ENCODE results near the gene ELMO1. TPM values are rescaled to one million over a fixed set of nuclear protein-coding genes. Genes with fewer than 3 reads are reported as not detected.

Gene ELMO1
- total RNA-seq, 4 donors from 2014 or later = 24.6 to 120 (median 71.9) TPM

GRCh38 chr7:37111459-37111858 is 337.2 kb downstream of the ELMO1 start:
- TF ChIP-seq POLR2AphosphoS5 (IDR thresholded peaks at IDR 0.05) = no peak
- no peak for TF ChIP-seq CTCF (IDR thresholded peaks at IDR 0.05)
- intact Hi-C loops (cut with DNase I; ENCODE audit: low total_unique reads) = no loop called here
- Histone ChIP-seq H3K4me1 (peaks cover 0 to 7% (median 1%) of the 10 kb centered on the region in 4 donors), H3K27me3 (no peaks in the 10 kb centered on the region), H3K27ac (no peak overlapping the region), H3K9me3 (no peaks in the 10 kb centered on the region), H3K36me3 (no peaks in the 10 kb centered on the region), H3K4me3 (no peak overlapping the region)
- in situ Hi-C loops (cut with MboI; ENCODE audit: low pct_ligation_motif_present in 1 of 4, low pct_unique_long_range_greater_than_20kb in 1 of 4, low sequenced_read_pairs in 3 of 4) = no loop called here
- no peak for DNase-seq
- 100% methylated on average over 1 of the region's 1 CpG for WGBS, 2 donors (ENCODE audit: low coverage in 1 of 2)

- Histone ChIP-seq H3K4me3 (no peak overlapping the region), H3K9me3 (no peaks in the 10 kb centered on the region), H3K4me1 (peaks cover 0 to 7% (median 1%) of the 10 kb centered on the region in 4 donors), H3K27ac (no peak overlapping the region), H3K27me3 (no peaks in the 10 kb centered on the region), H3K36me3 (no peaks in the 10 kb centered on the region)
- no peak for DNase-seq
- TF ChIP-seq CTCF (IDR thresholded peaks at IDR 0.05) = no peak
- TF ChIP-seq EP300 (IDR thresholded peaks at IDR 0.05; ENCODE audit: low read depth) = no peak
- TF ChIP-seq POLR2A (IDR thresholded peaks at IDR 0.05) = no peak
- no peak for TF ChIP-seq POLR2AphosphoS5 (IDR thresholded peaks at IDR 0.05)
- WGBS, 2 donors (ENCODE audit: low coverage in 1 of 2) = 89 to 93% methylated on average over 2 to 5 of the region's 5 CpGs
- in situ Hi-C loops (cut with MboI; ENCODE audit: low pct_ligation_motif_present in 1 of 4, low pct_unique_long_range_greater_than_20kb in 1 of 4, low sequenced_read_pairs in 3 of 4) = no loop called here
- intact Hi-C loops (cut with DNase I; ENCODE audit: low total_unique reads) = no loop called here
Observed at GRCh38 chr7:37110660-37111424, 337.8 kb downstream of the ELMO1 start.

GRCh38 chr7:37109843-37110242 is 338.8 kb downstream of the ELMO1 start:
- intact Hi-C loops (cut with DNase I; ENCODE audit: low total_unique reads) = no loop called here
- no peak overlapping the region for H3K27ac ChIP-seq
- no peak for DNase-seq

GRCh38 chr7:37109016-37109683 is 339.5 kb downstream of the ELMO1 start:
- TF ChIP-seq CTCF (IDR thresholded peaks at IDR 0.05) = no peak
- TF ChIP-seq POLR2A (IDR thresholded peaks at IDR 0.05) = no peak
- no peak for TF ChIP-seq EP300 (IDR thresholded peaks at IDR 0.05; ENCODE audit: low read depth)
- no peak for TF ChIP-seq POLR2AphosphoS5 (IDR thresholded peaks at IDR 0.05)
- H3K4me3 ChIP-seq = no peak overlapping the region
- intact Hi-C loops (cut with DNase I; ENCODE audit: low total_unique reads) (no loop called here), in situ Hi-C loops (cut with MboI; ENCODE audit: low pct_ligation_motif_present in 1 of 4, low pct_unique_long_range_greater_than_20kb in 1 of 4, low sequenced_read_pairs in 3 of 4) (no loop called here)
- no peaks in the 10 kb centered on the region for H3K9me3 ChIP-seq
- H3K27me3 ChIP-seq = no peaks in the 10 kb centered on the region
- no peak overlapping the region for H3K27ac ChIP-seq
- WGBS, 2 donors (ENCODE audit: low coverage in 1 of 2) = 68 to 71% methylated on average over 5 to 11 of the region's 11 CpGs
- no peaks in the 10 kb centered on the region for H3K36me3 ChIP-seq
- peaks cover 0 to 7% (median 1%) of the 10 kb centered on the region in 4 donors for H3K4me1 ChIP-seq
- DNase-seq = no peak

More at GRCh38 chr7:37109843-37110242, 338.8 kb downstream of the ELMO1 start:
- in situ Hi-C loops (cut with MboI; ENCODE audit: low pct_ligation_motif_present in 1 of 4, low pct_unique_long_range_greater_than_20kb in 1 of 4, low sequenced_read_pairs in 3 of 4) = no loop called here
- Histone ChIP-seq H3K4me1 (peaks cover 0 to 7% (median 1%) of the 10 kb centered on the region in 4 donors), H3K9me3 (no peaks in the 10 kb centered on the region), H3K27me3 (no peaks in the 10 kb centered on the region), H3K4me3 (no peak overlapping the region), H3K36me3 (no peaks in the 10 kb centered on the region)
- TF ChIP-seq POLR2A (IDR thresholded peaks at IDR 0.05) = no peak
- no peak for TF ChIP-seq EP300 (IDR thresholded peaks at IDR 0.05; ENCODE audit: low read depth)
- 40 to 78% methylated on average over 2 to 5 of the region's 5 CpGs for WGBS, 2 donors (ENCODE audit: low coverage in 1 of 2)

Measured in transverse colon (tissue), 4 donors.